GM20431 (cell line): ENCODE data around the gene GNG7.
"Not testable (repeated sequence)": the region's sequence is repeated elsewhere in the genome, so short reads cannot be mapped to it uniquely, and the experiment has no call there.

Experiments used
- in situ Hi-C: fragments of 300-500 bp; cut with MseI, MboI; formaldehyde crosslinking; loops from one replicate; pipeline ENCODE4 v1.15.0; 2020; ENCODE audit warnings: low sequenced_read_pairs; ENCODE audit not compliant: unreplicated experiment

Gene GNG7

GRCh38 chr19:2650515-2650914 lies 52.0 kb downstream of the GNG7 start:
- in situ Hi-C loops: no loop called here

- in situ Hi-C loops: no loop called here
Observed at GRCh38 chr19:2648528-2648937, 54.0 kb downstream of the GNG7 start.

- in situ Hi-C loops: no loop called here
Observed at GRCh38 chr19:2648099-2648498, 54.4 kb downstream of the GNG7 start.

GRCh38 chr19:2646866-2647535 lies 55.5 kb downstream of the GNG7 start:
- in situ Hi-C loops: no loop called here

- in situ Hi-C loops: no loop called here
Observed at GRCh38 chr19:2645826-2646225, 56.7 kb downstream of the GNG7 start.

GRCh38 chr19:2643123-2643737 lies 59.3 kb downstream of the GNG7 start:
- in situ Hi-C loops: not testable (repeated sequence)

GRCh38 chr19:2641332-2641698 lies 61.2 kb downstream of the GNG7 start:
- in situ Hi-C loops: no loop called here

- in situ Hi-C loops: no loop called here
Observed at GRCh38 chr19:2640563-2641331, 61.7 kb downstream of the GNG7 start.

GRCh38 chr19:2639999-2640398 lies 62.5 kb downstream of the GNG7 start:
- in situ Hi-C loops: no loop called here

- in situ Hi-C loops: no loop called here
Observed at GRCh38 chr19:2638417-2638940, 64.0 kb downstream of the GNG7 start.

GRCh38 chr19:2636897-2637683 lies 65.4 kb downstream of the GNG7 start:
- in situ Hi-C loops: no loop called here

GRCh38 chr19:2636141-2636896 lies 66.2 kb downstream of the GNG7 start:
- in situ Hi-C loops: no loop called here

GRCh38 chr19:2634960-2635359 lies 67.5 kb downstream of the GNG7 start:
- in situ Hi-C loops: no loop called here

- in situ Hi-C loops: no loop called here
Observed at GRCh38 chr19:2634228-2634951, 68.1 kb downstream of the GNG7 start.

GRCh38 chr19:2633693-2634075 lies 68.8 kb downstream of the GNG7 start:
- in situ Hi-C loops: no loop called here

GRCh38 chr19:2631213-2631821 lies 71.2 kb downstream of the GNG7 start:
- in situ Hi-C loops: no loop called here

- in situ Hi-C loops: no loop called here
Observed at GRCh38 chr19:2630352-2631001, 72.0 kb downstream of the GNG7 start.
